ENCODE data around the gene TRMT61B. TPM values are rescaled to one million over a fixed set of nuclear protein-coding genes. Genes with fewer than 3 reads are reported as not detected.

Gene TRMT61B
- total and polyA plus RNA-seq, 2 donors (not counting 1 experiment from before 2014, with no cell fraction given), result 15.5 to 20.3 TPM

- no peaks in the 10 kb centered on the region for H3K4me1 ChIP-seq (ENCODE audit: control insufficient read depth in 2 of 2, insufficient read depth in 2 of 2, low read length in 2 of 2)
- ChIA-PET POLR2A (interaction anchor here (0.6 kb wide), 1 partner anchor 205 kb away, joined by 6 read pairs; no protein-coding TSS in a partner anchor), CTCF (interaction anchor here (1.3 kb wide), 1 partner anchor 19 kb away, joined by 4 read pairs; no protein-coding TSS in a partner anchor)
- H3K4me3 Mint-ChIP-seq, result no peak overlapping the region
- H3K4me2 ChIP-seq (replicated peaks; ENCODE audit: low read depth, low read length, poor library complexity, severe bottlenecking), result no peak overlapping the region
- no peaks in the 10 kb centered on the region for H3K4me1 Mint-ChIP-seq
- H3K9ac ChIP-seq (ENCODE audit: low read length), result no peak overlapping the region
- no peak overlapping the region for H3K4me3 ChIP-seq (ENCODE audit: control extremely low read depth in 1 of 5, extremely low read depth in 1 of 5, insufficient read depth in 1 of 5, low read depth in 2 of 5, low read length in 4 of 5)
- TF ChIP-seq CTCF (IDR thresholded peaks at IDR 0.05), result no peak
- TF ChIP-seq EZH2 (IDR thresholded peaks at IDR 0.05; ENCODE audit: borderline replicate concordance, insufficient read depth, low read depth, low read length, poor library complexity, severe bottlenecking), result no peak
- H3K27ac ChIP-seq (ENCODE audit: low read length in 2 of 2), result no peak overlapping the region
- no peaks in the 10 kb centered on the region for H3K9me3 ChIP-seq (ENCODE audit: control extremely low read depth in 1 of 3, control insufficient read depth in 2 of 3, insufficient read depth in 1 of 3, low read length in 2 of 3)
- H3K9me3 Mint-ChIP-seq (ENCODE audit: insufficient read depth), result no peaks in the 10 kb centered on the region
- no peak overlapping the region for H2AFZ ChIP-seq (ENCODE audit: insufficient read depth, low read depth, low read length, poor library complexity, severe bottlenecking)
- ATAC-seq (ENCODE audit: low read depth) (no peak), DNase-seq (no peak)
- no peaks in the 10 kb centered on the region for H3K79me2 ChIP-seq (ENCODE audit: control insufficient read depth, insufficient read depth, low read length)
- H3K27me3 Mint-ChIP-seq, result no peaks in the 10 kb centered on the region
- no peak overlapping the region for H3K27ac Mint-ChIP-seq
- no peaks in the 10 kb centered on the region for H3K27me3 ChIP-seq (replicated peaks in 1 of 4; ENCODE audit: control extremely low read depth in 1 of 4, control insufficient read depth in 3 of 4, insufficient read depth in 4 of 4, low read length in 3 of 4)
- peaks cover 9 to 49% of the 10 kb centered on the region in 2 experiments for H3K36me3 ChIP-seq (replicated peaks in 1 of 2; ENCODE audit: control extremely low read depth in 1 of 2, control insufficient read depth in 1 of 2, extremely low read depth in 1 of 2, insufficient read depth in 2 of 2, low read length in 1 of 2)
- WGBS (ENCODE audit: insufficient coverage), result no CpG with 5 or more reads among the region's 3 CpGs
- intact Hi-C loops (cut with micrococcal nuclease), result no loop called here
- peaks cover 16% of the 10 kb centered on the region for H4K20me1 ChIP-seq (ENCODE audit: control insufficient read depth, insufficient read depth, low read length, poor library complexity, severe bottlenecking)
Observed at GRCh38 chr2:28801726-28802125, 68.4 kb downstream of the TRMT61B start.

Small RNA genes lying within 50 kb of the gene (small RNA-seq; reads per million reads assigned to genes)
- 60.7 reads per million, percentile 94 among the genes with 10 or more reads in this experiment for gene SNORD92 (ENCODE audit: insufficient read length, low read depth, low replicate concordance)

Other genes with a start within 250 kb of the TRMT61B start
- 152 and 161 TPM in 2 replicates for gene PPP1CB, start 118.5 kb downstream of the TRMT61B start, total RNA-seq
- 23.1 and 26.9 TPM in 2 replicates for gene PPP1CB, start 118.5 kb downstream of the TRMT61B start, polyA plus RNA-seq
- 2.8 and 3.5 TPM in 2 replicates for gene SPDYA, start 59.5 kb downstream of the TRMT61B start, total RNA-seq
- gene SPDYA, start 59.5 kb downstream of the TRMT61B start, polyA plus RNA-seq, result 0.09 TPM in 1 of 2 replicates, not detected in the other
- 48.6 and 51.0 TPM in 2 replicates for gene WDR43, start 24.4 kb upstream of the TRMT61B start, total RNA-seq
- gene WDR43, start 24.4 kb upstream of the TRMT61B start, polyA plus RNA-seq, result 22.5 and 28.7 TPM in 2 replicates
- gene TOGARAM2, start 111.0 kb upstream of the TRMT61B start, total RNA-seq, result 0.25 and 0.58 TPM in 2 replicates
- 0.33 and 0.61 TPM in 2 replicates for gene TOGARAM2, start 111.0 kb upstream of the TRMT61B start, polyA plus RNA-seq
- gene PCARE, start 204.2 kb upstream of the TRMT61B start, total RNA-seq, result not detected in 2 replicates
- gene PCARE, start 204.2 kb upstream of the TRMT61B start, polyA plus RNA-seq, result not detected in 2 replicates
- gene CLIP4, start 245.1 kb upstream of the TRMT61B start, total RNA-seq, result 20.0 and 20.8 TPM in 2 replicates
- 3.3 and 4.0 TPM in 2 replicates for gene CLIP4, start 245.1 kb upstream of the TRMT61B start, polyA plus RNA-seq